HepG2 (cell line): ENCODE results near the gene TMBIM1. TPM values are rescaled to one million over a fixed set of nuclear protein-coding genes. Genes with fewer than 3 reads are reported as not detected.

Source experiments
- ATAC-seq: fragments of 200-7000 bp; cut with Tn5 transposase; 3 replicates; pipeline ENCODE4 v1.9.1; 2020; ENCODE audit warnings: mild to moderate bottlenecking, moderate library complexity
- BruUV-seq: library from RNA; stranded (reverse); fragments of 400-500 nt; replicated peaks from 2 replicates; lab custom pipeline; 2021; lab: Mats Ljungman, UMichigan
- CTCF ChIA-PET: fragments of 300-600 bp; formaldehyde crosslinking; extraction: SDS; loops from one replicate; lab custom pipeline; 2021; ENCODE audit warnings: low total read pairs, inconsistent platforms, low intra/inter-chr PET ratio; lab: Yijun Ruan, JAX
- POLR2A ChIA-PET: fragments of 350-600 bp; sonication (Branson Sonifier 250); formaldehyde crosslinking; loops from one replicate; lab custom pipeline; 2020; ENCODE audit warnings: antibody characterized with exemption, inconsistent platforms; lab: Yijun Ruan, JAX
- DNase-seq: peaks from one replicate; pipeline ENCODE4 v3.0.0-alpha.2; 2015; ENCODE audit warnings: low spot score
- FAIRE-seq: peaks from 3 replicates; lab custom pipeline; 2011; peaks lifted over from hg19 to GRCh38; lab: Jason Lieb, UNC
- H2AFZ ChIP-seq: one replicate; pipeline ENCODE4 v1.6.1; 2011; ENCODE audit warnings: low read length, inconsistent platforms
- H3K27ac ChIP-seq: fragments of 300-600 bp; 3 replicates; pipeline ENCODE4 v1.8.0; 2011; ENCODE audit warnings: mixed run types, mild to moderate bottlenecking, mixed read lengths, low read length, inconsistent platforms; ENCODE audit not compliant: insufficient read depth; ENCODE audit errors: extremely low read length
- H3K27me3 ChIP-seq, 2 experiments: fragments of 200-600 bp in 1 of 2; 2 replicates in 1 of 2; 3 replicates in 1 of 2; pipeline versions ENCODE4 v1.6.0 to v1.8.0; 2011; ENCODE audit warnings: low read length in 2 of 2, mild to moderate bottlenecking in 2 of 2, moderate library complexity in 2 of 2, inconsistent platforms in 1 of 2; ENCODE audit not compliant: insufficient read depth in 2 of 2, control insufficient read depth in 1 of 2
- H3K36me3 ChIP-seq, 2 experiments: fragments of 200-600 bp in 1 of 2; replicated peaks in 1 of 2; 2 replicates in 1 of 2; 3 replicates in 1 of 2; pipeline versions ENCODE4 v1.5.1 to v1.8.0; 2011; ENCODE audit warnings: low read length in 2 of 2, inconsistent platforms in 1 of 2; ENCODE audit not compliant: insufficient read depth in 2 of 2, control insufficient read depth in 1 of 2
- H3K4me1 ChIP-seq: 2 replicates; pipeline ENCODE4 v1.5.1; 2012; ENCODE audit warnings: low read length, inconsistent platforms; ENCODE audit not compliant: insufficient read depth
- H3K4me2 ChIP-seq: 2 replicates; pipeline ENCODE4 v1.6.0; 2011; ENCODE audit warnings: low read depth, low read length, inconsistent platforms
- H3K4me3 ChIP-seq, 3 experiments: fragments of 200-600 bp in 1 of 3; sonication (generic), shearing (Covaris generic) in 1 of 3; replicated peaks in 1 of 3; 2 replicates each; pipeline ENCODE4 v1.5.1; 2011 to 2016; ENCODE audit warnings: low read length in 3 of 3, inconsistent platforms in 2 of 3, low read depth in 2 of 3, mild to moderate bottlenecking in 2 of 3, control low read depth in 1 of 3, mixed read lengths in 1 of 3; ENCODE audit not compliant: insufficient read depth in 1 of 3
- H3K79me2 ChIP-seq: one replicate; pipeline ENCODE4 v1.6.1; 2011; ENCODE audit warnings: low read length, inconsistent platforms; ENCODE audit not compliant: insufficient read depth
- H3K9ac ChIP-seq: 2 replicates; pipeline ENCODE4 v1.6.0; 2011; ENCODE audit warnings: mild to moderate bottlenecking, low read depth, low read length, inconsistent platforms; ENCODE audit not compliant: insufficient read depth
- H3K9me3 ChIP-seq: 2 replicates; pipeline ENCODE4 v1.5.1; 2012; ENCODE audit warnings: mild to moderate bottlenecking, low read length
- H4K20me1 ChIP-seq: 2 replicates; pipeline ENCODE4 v1.6.0; 2011; ENCODE audit warnings: inconsistent platforms, mild to moderate bottlenecking, low read length, moderate library complexity; ENCODE audit not compliant: insufficient read depth
- CBX5 ChIP-seq: sonication (generic); formaldehyde crosslinking; IDR thresholded peaks from 2 replicates; pipeline ENCODE4 v1.4.0; 2020; ENCODE audit warnings: missing genetic modification reagents, borderline replicate concordance
- FOXO4 ChIP-seq: sonication (generic); formaldehyde crosslinking; conservative IDR thresholded peaks from 2 replicates; pipeline ENCODE4 v1.8.1; 2023; ENCODE audit warnings: missing genetic modification reagents
- HDAC2 ChIP-seq: sonication (generic); formaldehyde crosslinking; IDR thresholded peaks from 2 replicates; pipeline ENCODE4 v1.4.0; 2020; ENCODE audit warnings: missing genetic modification reagents
- KAT7 ChIP-seq: IDR thresholded peaks from 2 replicates; pipeline ENCODE4 v1.6.1; 2018; ENCODE audit warnings: borderline replicate concordance, missing compliant biosample characterization
- KDM5A ChIP-seq: fragments of 200-600 bp; sonication (generic); IDR thresholded peaks from 2 replicates; pipeline ENCODE4 v1.7.0; 2018; ENCODE audit warnings: antibody characterized with exemption, mild to moderate bottlenecking, low read length, borderline replicate concordance
- KLF15 ChIP-seq: sonication (generic); formaldehyde crosslinking; IDR thresholded peaks from 2 replicates; pipeline ENCODE4 v1.8.1; 2023; ENCODE audit warnings: borderline replicate concordance, mild to moderate bottlenecking, inconsistent platforms, missing genetic modification reagents, mixed read lengths
- KLF9 ChIP-seq: IDR thresholded peaks from 2 replicates; pipeline ENCODE4 v1.6.1; 2016; ENCODE audit warnings: low read depth
- MAFG ChIP-seq: sonication (generic); formaldehyde crosslinking; IDR thresholded peaks from 2 replicates; pipeline ENCODE4 v1.5.1; 2020; ENCODE audit warnings: mild to moderate bottlenecking, missing genetic modification reagents
- NONO ChIP-seq, 2 experiments: fragments of 450-650 bp in 1 of 2; sonication (generic) in 1 of 2; formaldehyde crosslinking in 1 of 2; IDR thresholded peaks in 1 of 2; conservative IDR thresholded peaks in 1 of 2; 2 replicates each; pipeline versions ENCODE4 v1.6.1 to v1.8.0; 2017 to 2022; ENCODE audit warnings: mild to moderate bottlenecking in 1 of 2, missing genetic modification reagents in 1 of 2, moderate library complexity in 1 of 2
- NR0B2 ChIP-seq: sonication (generic); formaldehyde crosslinking; IDR thresholded peaks from 2 replicates; pipeline ENCODE4 v1.4.0; 2020; ENCODE audit warnings: mild to moderate bottlenecking, missing genetic modification reagents
- PBX3 ChIP-seq: sonication (generic); formaldehyde crosslinking; IDR thresholded peaks from 2 replicates; pipeline ENCODE4 v1.8.1; 2023; ENCODE audit warnings: missing genetic modification reagents, inconsistent platforms, borderline replicate concordance
- PHB2 ChIP-seq: fragments of 450-650 bp; IDR thresholded peaks from 2 replicates; pipeline ENCODE4 v1.6.1; 2018; ENCODE audit not compliant: partially characterized antibody
- SETDB1 ChIP-seq: sonication (generic); formaldehyde crosslinking; IDR thresholded peaks from 2 replicates; pipeline ENCODE4 v1.5.1; 2020; ENCODE audit warnings: missing genetic modification reagents, mild to moderate bottlenecking, borderline replicate concordance
- SOX6 ChIP-seq, 2 experiments: fragments of 450-650 bp in 1 of 2; sonication (generic) in 1 of 2; formaldehyde crosslinking in 1 of 2; IDR thresholded peaks; 2 replicates each; pipeline versions ENCODE4 v1.4.0 to v1.6.1; 2017 to 2020; ENCODE audit warnings: antibody characterized with exemption in 1 of 2, mild to moderate bottlenecking in 1 of 2, missing genetic modification reagents in 1 of 2
- TP53 ChIP-seq: sonication (generic); formaldehyde crosslinking; conservative IDR thresholded peaks from 2 replicates; pipeline ENCODE4 v1.4.0; 2020; ENCODE audit warnings: missing genetic modification reagents
- ZNF292 ChIP-seq: sonication (generic); formaldehyde crosslinking; IDR thresholded peaks from 2 replicates; pipeline ENCODE4 v1.8.1; 2022; ENCODE audit warnings: mild to moderate bottlenecking, low read depth, missing genetic modification reagents, borderline replicate concordance
- ZNF383 ChIP-seq: sonication (generic); formaldehyde crosslinking; IDR thresholded peaks from 2 replicates; pipeline ENCODE4 v1.4.0; 2020; ENCODE audit warnings: missing genetic modification reagents, mild to moderate bottlenecking, borderline replicate concordance
- ZNF570 ChIP-seq: sonication (generic); formaldehyde crosslinking; IDR thresholded peaks from 2 replicates; pipeline ENCODE4 v1.4.0; 2020; ENCODE audit warnings: mild to moderate bottlenecking, missing genetic modification reagents, borderline replicate concordance
- ZNF703 ChIP-seq: sonication (generic); formaldehyde crosslinking; IDR thresholded peaks from 2 replicates; pipeline ENCODE4 v1.5.1; 2020; ENCODE audit warnings: missing genetic modification reagents, mild to moderate bottlenecking, moderate library complexity, borderline replicate concordance
- WGBS: methylation state at CpG from one replicate; pipeline ENCODE4 v1.1.6; 2017; ENCODE audit warnings: low lambda C conversion rate; 5-methylcytosine and 5-hydroxymethylcytosine counted together
- in situ Hi-C: cut with HindIII; loops from 2 replicates; pipeline ENCODE4 v1.10.0; 2017; ENCODE audit warnings: low pct_unique_long_range_greater_than_20kb; ENCODE audit not compliant: extremely low pct_ligation_motif_present
- intact Hi-C: fragments of 100-400 bp; cut with micrococcal nuclease; formaldehyde crosslinking; loops from one replicate; pipeline ENCODE4 v1.10.0; 2022; ENCODE audit not compliant: unreplicated experiment
- polyA plus RNA-seq, 8 experiments: library from polyadenylated mRNA; depleted of rRNA in 3 of 8; stranded (reverse) in 7 of 8; unstranded in 1 of 8; fragments of >200 nt; fragmentation: Illumina TruSeq in 4 of 8; extraction: Trizol in 4 of 8; gene quantifications; 2 replicates each; pipeline versions ENCODE4 v1.2.1 to v1.2.3, GENCODE V29; 2011 to 2016; ENCODE audit warnings: low read depth in 4 of 8, missing spikeins in 1 of 8, mixed read lengths in 1 of 8; ENCODE audit not compliant: insufficient read depth in 1 of 8
- total RNA-seq, 5 experiments: library from RNA; depleted of rRNA; stranded (reverse); fragments of >200 nt; fragmentation: Illumina TruSeq; extraction: Trizol; gene quantifications; 2 replicates each; pipeline ENCODE4 v1.2.3, GENCODE V29; 2016; ENCODE audit warnings: low read depth in 1 of 5

Gene TMBIM1
- total and polyA plus RNA-seq, 2 of the 13 experiments (the other 11 are each of a cell fraction or from before 2014, with no cell fraction given) = 127 to 139 TPM

- Histone ChIP-seq H3K27me3 (no peaks in the 10 kb centered on the region), H3K9ac (no peak overlapping the region), H3K4me1 (peaks cover 3% of the 10 kb centered on the region), H3K4me3 (no peak overlapping the region), H3K27ac (no peak overlapping the region), H2AFZ (no peak overlapping the region), H3K36me3 (peaks cover 57 to 90% of the 10 kb centered on the region in 2 experiments), H3K9me3 (no peaks in the 10 kb centered on the region), H3K4me2 (no peak overlapping the region), H4K20me1 (peaks cover 8% of the 10 kb centered on the region; the same call in 1 of the 2 replicates), H3K79me2 (no peaks in the 10 kb centered on the region)
- in situ Hi-C loops (loop anchor here (10.0 kb wide), 1 partner anchor 187 kb away; no protein-coding TSS in a partner anchor), intact Hi-C loops (no loop called here)
- BruUV-seq = TSS peak; percentile 23
- TF ChIP-seq KDM5A (no peak), KLF9 (CRISPR knock-in tag) (no peak), HDAC2 (no peak), ZNF292 (CRISPR knock-in tag) (no peak), TP53 (CRISPR knock-in tag) (no peak), PBX3 (CRISPR knock-in tag) (no peak), NONO (IDR thresholded peaks at IDR 0.05) (no peak), NONO (CRISPR knock-in tag; conservative IDR thresholded peaks at IDR 0.05) (no peak), MAFG (CRISPR knock-in tag) (no peak), NR0B2 (CRISPR knock-in tag) (no peak), FOXO4 (CRISPR knock-in tag) (no peak), ZNF703 (no peak), KLF15 (no peak), SOX6 (IDR thresholded peaks at IDR 0.05) (no peak), SOX6 (CRISPR knock-in tag; IDR thresholded peaks at IDR 0.05) (no peak), ZNF570 (CRISPR knock-in tag) (no peak), CBX5 (no peak), PHB2 (no peak), KAT7 (CRISPR knock-in tag) (no peak), SETDB1 (CRISPR knock-in tag) (no peak), ZNF383 (CRISPR knock-in tag) (no peak)
- ATAC-seq (no peak), FAIRE-seq (no peak), DNase-seq (no peak)
- ChIA-PET POLR2A (interaction anchor here (1.3 kb wide), 1 partner anchor 9 kb away, joined by 3 read pairs; no protein-coding TSS in a partner anchor), CTCF (no interaction called here)
- 93% methylated on average over 7 of the region's 7 CpGs for WGBS
Observed at GRCh38 chr2:218277921-218278320, 14.4 kb downstream of the TMBIM1 start.
